Inflammatory macrophage treated with lipopolysaccharide for 1 hour (primary cell): Measurements from ENCODE around the gene KLF7.

Experiments used
- DNase-seq, 2 donors: peaks; one replicate each; pipeline ENCODE4 v3.0.0-alpha.2; 2020 to 2022

KLF7 gene

DNA sequence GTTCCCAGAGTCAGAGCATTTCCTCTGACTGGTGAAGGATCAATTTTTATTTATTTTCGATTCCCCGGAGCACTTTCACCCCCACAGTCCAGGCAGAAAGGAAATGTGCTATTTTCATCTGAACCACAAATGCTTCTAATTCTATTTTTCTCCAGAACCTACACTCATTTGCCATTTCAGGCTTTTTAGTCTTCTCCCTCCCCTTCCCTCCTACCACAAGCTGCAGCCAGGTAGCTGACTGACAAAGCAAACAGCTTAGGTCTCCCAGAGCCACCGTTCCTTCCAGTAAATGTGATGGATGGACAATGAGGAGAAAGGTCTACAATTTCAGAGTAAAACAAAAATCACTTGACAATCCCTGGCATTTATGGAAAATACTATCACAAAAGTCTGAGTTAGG, 76.9 kb downstream of the KLF7 start:
- DNase-seq = no peak

- DNase-seq = no peak
These were observed 77.5 kb downstream of the KLF7 start for GRCh38 chr2:207088276-207088675.

DNA sequence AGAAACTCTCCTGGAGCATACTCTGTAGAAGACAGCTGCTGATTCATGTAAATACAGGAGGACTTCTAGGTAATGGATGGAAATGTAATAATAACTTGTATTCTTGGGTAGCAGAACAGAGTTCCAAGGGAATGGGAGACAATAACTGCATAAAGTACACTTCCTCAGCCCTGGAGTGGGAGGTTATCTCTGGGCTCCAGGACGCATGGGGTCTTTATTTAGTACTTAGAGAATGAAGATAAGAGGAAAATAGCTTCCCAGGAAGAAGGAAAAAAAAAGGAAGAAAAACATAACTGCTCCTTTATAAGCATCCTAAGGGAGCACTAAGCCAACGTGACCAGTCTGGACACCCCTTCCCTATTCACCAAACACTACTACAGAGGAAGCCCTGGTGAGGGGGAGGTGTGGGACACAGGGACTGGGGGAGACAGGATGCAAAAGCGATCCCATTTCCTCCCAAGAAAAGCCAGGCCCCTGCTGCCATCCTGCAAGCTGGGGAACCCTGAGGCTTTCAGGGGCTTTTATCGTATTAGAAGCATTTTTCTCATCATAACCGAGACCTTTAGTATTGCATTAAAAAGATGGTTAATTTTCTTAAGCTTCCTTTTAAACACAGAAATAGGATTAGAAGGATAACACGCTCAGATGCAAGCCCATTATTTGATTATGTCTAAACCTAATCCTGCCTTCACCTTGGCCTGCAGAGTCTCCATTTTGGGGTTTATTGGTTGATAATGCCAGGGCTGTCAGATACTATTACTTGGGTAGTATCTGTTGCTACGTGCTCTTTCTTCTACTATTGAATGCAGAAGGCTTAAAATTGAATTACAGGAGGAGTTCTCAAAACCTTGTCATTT, 78.5 kb downstream of the KLF7 start:
- no peak for DNase-seq

- DNase-seq = no peak
These were observed 79.6 kb downstream of the KLF7 start for GRCh38 chr2:207086136-207086535.

DNA sequence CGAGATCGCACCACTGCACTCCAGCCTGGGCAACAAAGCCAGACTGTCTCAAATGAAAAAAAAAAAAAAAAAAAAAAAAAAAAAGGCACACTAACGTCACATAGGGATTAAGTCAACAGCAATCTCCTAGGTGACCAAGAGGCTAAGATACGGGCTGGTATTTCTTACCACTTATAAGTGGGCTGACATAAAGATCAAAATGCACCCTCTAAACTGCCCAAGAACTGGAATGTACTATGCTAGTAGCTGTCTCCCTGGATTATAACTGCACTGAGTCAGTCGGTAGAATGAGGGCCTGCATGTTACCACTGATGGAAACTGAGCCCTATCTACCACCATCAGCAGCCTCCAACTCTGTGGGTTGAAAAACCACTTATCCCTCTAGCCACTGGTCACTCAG, 80.6 kb downstream of the KLF7 start:
- no peak for DNase-seq

DNA sequence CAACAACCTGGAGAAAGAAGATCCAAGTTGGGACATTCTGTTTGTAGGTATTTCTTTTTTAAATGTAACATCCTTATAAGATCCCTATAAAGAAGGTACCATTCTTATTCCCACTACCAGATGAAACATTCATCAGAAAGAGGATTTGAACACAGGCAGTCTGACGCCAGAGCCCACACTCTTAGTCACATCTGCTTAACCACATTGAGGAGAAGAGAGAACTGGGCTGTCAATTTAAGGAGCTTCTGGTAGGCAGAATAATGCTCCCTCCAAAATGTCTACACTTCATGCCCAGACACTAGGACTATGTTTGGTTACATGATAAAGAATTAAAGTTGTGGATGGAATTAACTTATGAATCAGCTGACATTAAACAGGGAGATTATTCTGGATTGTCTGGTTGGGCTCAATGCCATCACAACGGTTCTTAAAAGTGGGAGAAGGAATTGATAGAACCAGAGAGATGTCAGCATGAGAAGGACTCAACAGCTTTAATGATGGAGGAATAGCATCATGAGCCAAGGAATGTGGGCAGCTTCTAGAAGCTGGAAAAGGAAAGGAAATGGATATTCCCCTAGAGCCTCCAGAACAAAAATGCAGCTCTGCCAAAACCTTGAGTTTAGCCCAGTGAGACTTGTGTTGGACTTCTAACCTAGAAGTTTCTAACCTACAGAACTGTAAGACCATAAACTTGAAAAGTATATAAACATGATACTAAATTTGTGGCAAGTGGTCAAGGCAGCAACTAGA, 82.2 kb downstream of the KLF7 start:
- DNase-seq = no peak

- DNase-seq = no peak
These were observed 83.1 kb downstream of the KLF7 start for GRCh38 chr2:207082619-207083018.

DNA sequence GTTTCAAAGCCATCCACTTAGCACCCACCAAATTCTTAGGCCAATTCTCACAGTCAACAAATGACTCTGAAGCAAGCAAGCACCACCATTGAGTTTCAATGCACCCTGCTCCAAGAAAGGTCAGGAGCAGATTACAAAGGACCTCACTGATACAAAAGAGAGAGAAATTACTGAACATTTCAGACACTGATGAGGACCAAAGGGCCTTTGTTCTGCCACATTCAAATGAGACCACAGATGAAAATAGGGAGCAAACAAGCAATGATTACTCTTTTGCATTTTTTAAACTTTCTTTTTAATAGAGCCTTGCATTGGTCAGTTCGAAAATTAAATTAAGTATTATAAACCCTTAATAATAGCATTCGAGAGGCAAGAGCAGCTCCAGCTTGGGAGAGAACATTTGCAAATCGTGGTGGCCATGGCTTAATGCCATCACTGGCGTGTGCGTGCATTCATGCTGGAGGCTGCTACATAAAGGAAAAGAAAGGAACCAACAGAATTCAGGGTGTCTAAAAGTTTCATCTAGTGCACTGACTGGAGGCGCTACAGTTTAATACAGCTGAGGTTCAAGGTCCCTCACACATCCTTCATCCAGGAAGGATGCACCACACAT, 87.5 kb downstream of the KLF7 start:
- no peak for DNase-seq

GRCh38 chr2:207077266-207077665, 88.5 kb downstream of the KLF7 start:
- no peak for DNase-seq

DNA sequence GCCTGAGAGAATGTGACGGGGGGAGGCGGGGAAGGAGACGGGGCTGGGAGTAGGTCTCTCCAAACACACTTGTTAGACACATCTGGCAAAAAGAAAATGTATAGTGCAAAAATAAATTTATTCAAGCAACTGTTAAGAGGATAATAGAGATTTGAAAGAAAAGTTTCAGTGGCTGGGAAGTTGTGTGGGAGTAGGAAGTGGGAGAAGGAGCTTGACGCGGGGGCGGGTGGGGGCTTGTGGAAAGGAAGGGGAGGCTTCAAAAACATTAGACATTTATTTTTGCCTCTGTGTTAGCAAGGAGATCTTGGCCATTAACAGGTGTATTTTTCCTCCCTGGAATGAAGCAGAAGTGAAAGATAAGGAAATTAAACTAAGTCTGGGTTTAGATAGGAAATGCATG, 90.3 kb downstream of the KLF7 start:
- DNase-seq = no peak

DNA sequence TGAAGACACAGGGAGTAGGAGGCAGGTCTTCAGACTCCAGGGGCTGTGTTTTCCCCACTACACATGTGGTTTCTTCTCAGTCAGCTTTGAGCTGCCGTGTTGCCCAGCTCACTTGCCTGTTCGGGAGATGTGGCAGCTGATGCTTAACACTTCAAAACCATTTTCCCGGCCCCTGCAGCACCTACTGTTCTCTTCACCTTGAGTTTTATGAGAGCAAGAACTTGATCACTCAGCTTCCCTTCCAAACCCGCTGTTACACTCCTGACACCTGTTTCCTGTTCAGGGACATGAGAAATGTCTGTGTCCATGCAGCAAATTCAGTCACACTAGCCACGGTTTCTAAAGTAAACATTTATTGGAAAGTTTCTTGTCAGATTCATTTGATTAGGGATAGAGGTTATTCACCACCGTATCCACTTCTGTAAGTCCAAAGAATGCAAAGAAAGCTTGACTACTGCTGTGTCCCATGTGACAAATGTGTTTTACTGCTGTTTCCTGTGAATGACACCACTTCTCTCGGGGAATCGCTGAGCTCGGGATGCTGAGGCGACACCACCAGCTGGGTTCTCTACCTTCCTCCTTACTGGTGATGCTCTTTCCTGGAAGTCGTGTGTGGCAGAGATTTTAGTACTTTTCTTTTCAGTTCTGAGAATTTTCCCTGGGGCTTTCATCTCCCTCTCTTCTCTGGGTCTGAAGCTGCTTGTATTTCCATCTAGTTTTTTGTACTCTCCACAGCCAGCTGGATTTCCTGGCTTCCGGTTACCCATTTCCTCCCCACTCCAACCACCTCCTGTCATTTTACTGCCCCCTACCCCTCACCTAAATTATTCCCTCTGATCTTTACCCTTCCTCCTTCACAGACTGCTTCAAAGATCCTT, 91.7 kb downstream of the KLF7 start:
- peak; percentile 29 to 38 for DNase-seq

- no peak for DNase-seq
These were observed 92.3 kb downstream of the KLF7 start for GRCh38 chr2:207073412-207073800.

DNA sequence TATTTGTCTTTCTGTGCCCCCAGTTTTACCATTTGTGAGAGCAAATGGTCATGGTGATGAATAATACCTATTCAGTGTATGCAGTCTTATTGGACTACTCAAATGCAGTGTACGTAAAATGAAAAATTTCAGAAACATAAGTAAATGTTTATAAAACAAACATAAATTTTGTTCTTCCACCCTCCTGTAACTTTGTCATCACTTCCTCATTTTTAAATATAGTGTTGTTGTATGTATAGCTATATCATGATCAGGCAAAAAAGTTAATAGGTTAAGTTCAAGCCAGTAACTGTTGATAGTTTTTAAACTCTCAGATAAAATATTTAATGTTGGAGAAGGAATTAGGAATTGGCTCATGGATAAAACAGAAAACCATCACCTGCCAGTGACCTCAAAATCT, 93.2 kb downstream of the KLF7 start:
- DNase-seq = no peak

DNA sequence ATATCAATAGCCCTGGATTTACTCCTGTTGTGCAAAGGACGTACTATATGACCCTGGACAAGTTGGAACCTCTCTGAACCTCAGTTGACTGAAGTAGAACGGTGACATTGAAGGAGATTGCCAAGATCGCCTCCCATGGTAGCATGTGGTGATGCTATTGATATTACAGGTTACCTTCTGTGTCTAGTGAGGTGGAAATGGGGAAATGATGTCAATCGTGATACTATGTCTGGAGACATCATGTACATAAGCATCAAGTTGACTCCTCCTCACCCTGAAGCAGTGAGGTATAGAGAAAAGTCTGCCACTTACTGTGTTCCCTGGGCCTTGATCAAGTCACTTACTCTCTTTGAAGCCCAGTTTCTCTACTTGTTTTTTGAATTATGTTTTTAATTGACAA, 93.9 kb downstream of the KLF7 start:
- no peak for DNase-seq

- DNase-seq = no peak
These were observed 98.3 kb downstream of the KLF7 start for GRCh38 chr2:207067473-207067872.

DNA sequence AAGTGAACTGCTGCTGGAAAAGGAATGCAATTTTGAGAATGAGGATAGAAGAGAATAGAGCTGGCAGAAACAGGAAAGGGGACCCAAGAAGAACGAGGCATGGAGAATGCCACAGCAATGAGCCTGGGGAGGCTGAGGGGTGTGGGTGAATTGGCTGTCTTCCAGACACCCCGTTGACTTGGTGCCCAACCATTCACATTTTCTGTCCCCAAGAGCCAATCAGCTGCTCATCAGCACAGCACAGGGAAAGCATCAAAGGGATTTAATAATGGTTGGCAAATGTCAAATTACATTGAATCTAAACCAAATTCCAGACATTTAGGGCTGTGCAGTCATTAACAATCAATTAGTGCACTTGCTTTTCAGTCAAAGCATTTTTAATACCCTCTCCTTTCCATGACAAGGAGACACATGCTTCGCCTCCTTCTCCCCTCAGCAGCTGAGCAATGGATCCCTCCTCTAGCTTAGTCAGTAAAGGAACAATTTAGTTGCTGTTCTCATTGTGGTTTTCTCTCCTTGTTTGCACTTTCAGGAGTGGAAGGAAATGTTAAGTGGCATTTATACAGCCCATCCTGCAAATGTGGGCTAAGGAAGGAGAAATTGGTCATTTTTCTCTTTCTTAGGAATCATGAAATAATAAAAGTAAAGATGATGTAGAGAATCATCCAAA, 98.8 kb downstream of the KLF7 start:
- DNase-seq = no peak

DNA sequence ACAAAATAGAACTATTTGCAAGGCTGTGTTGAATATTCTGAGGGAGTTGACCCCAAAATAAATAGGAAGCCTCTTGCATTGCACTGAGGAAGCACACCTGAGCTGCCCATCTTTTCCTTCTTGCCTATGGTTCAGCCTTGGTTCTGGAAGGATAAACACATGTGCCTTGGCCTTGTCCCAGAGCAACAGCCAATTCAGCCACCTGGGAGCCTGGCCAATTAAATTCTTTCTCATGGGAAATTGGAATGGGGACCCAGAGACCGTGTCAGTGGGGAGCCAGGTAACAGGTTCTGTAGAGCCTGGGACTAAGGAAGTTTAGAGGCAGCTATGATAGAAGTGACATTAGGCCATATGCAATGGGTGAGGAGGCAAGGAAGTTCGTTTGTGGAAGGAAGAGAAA, 99.6 kb downstream of the KLF7 start:
- no peak for DNase-seq

- DNase-seq = no peak
These were observed 101.5 kb downstream of the KLF7 start for GRCh38 chr2:207064128-207064690.

DNA sequence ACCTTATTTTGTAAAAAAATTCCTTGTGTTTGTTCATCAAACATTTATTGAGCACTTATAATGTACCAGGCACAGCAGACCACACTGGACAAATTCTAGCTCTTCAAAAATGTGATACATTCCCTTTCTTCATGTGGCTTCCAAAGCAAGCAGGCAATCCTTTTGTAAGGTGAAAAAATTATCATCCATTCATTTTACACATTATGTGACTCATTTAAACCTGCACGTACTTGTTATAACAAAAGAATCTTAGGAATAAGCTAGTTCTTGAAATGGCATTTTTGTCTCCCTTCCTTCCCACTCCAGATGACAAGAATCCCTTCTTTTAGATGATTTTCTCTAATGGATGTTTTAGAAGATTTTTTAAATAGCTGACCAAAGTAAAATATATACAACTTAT, 104.6 kb downstream of the KLF7 start:
- no peak for DNase-seq

- no peak for DNase-seq
These were observed 110.5 kb downstream of the KLF7 start for GRCh38 chr2:207055257-207055656.

DNA sequence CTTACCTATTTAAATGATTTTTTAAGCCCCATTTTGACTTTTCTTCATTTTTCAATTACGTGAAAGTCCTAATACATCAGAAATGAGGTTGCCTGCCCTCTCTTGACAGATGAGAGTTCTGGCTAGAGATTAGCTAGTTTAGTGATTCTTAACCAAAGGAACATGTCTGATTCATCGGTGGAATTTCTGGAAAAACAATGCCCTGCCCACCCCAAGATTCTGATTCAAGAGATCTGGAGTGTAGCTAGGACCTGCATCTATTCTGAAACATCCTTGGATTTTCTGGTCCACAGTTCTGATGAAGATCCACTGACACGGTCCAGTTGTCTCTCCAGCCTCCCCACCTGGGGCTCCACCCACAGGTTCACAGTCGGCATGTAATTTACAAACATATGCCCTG, 111.2 kb downstream of the KLF7 start:
- no peak for DNase-seq

DNA sequence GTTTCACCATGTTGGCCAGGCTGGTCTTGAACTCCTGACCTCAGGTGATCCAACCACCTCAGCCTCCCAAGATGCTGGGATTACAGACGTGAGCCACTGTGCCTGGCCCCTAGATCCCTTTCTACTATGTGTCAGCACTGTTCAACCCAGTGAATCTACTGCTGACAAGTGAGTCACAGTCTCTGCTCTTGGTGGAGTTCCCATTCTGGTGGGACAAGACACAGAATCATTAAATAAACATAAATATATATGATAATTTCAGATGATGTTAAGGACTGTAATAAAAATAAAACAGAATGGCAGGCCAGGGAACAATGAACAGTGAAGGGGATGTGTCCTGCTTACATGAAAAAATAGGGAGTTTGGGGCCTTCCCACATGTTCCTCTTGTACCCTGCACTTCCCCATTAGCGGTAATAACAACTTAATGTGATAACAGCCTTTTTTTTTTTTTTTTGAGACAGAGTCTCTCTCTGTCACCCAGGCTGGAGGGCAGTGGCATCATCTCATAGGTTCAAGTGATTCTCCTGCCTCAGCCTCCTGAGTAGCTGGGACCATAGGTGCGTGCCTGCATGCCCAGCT, 114.3 kb downstream of the KLF7 start:
- DNase-seq = peak; percentile 49 to 72
